Measurements from ENCODE around the gene ZNF766.

DNA sequence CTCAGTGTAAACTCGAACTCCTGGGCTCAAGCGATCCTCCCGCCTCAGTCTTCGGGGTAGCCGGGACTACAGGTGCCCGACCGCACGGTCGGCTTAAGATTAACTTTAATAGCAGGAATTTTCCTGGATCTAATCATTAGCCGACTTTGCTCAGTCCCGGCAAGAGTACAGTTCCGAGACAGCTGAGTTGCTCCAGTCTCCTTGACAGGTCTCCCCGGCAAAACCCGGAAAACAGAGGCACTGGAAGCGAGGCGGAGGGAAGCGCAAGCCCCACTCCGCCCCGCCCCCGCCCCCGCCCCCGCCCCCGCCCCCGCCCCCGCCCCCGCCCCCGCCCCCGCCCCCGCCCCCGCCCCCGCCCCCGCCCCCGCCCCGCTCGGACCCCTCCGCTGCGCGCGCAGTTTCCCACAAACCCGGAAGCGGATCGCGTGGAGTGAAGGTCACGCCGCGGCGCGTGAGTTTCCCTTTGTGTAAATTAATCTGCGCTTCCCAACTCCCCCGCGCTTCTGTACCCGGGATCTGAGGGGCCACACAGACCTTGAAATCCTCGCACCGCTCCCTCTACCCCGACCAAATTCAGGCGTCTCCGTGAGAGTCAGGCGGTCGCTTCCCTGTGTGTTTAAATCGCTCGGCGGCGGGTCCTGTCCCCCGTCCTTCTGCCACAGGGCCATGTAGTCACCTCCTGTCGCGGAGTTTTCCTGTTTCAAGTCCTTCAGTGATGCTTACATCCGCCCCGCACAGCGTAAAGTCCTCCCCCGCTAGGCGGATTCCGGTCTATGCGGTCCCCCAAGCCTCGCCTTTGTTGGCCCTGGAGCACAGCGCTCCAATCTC, 27.6 kb downstream of the ZNF766 start, which contains the start of gene ZNF480:
- peak; percentile 63; the same call in 1 of the 2 replicates for TF ChIP-seq POLR2AphosphoS5 (IDR thresholded peaks at IDR 0.05; ENCODE audit: low read depth, low read length)
- peak; percentile 35; the same call in 1 of the 2 replicates for TF ChIP-seq SIN3A (IDR thresholded peaks at IDR 0.05; ENCODE audit: borderline replicate concordance, insufficient read depth, low read length)
